Measurements from ENCODE around the gene CDH23.

The CDH23 gene

DNA sequence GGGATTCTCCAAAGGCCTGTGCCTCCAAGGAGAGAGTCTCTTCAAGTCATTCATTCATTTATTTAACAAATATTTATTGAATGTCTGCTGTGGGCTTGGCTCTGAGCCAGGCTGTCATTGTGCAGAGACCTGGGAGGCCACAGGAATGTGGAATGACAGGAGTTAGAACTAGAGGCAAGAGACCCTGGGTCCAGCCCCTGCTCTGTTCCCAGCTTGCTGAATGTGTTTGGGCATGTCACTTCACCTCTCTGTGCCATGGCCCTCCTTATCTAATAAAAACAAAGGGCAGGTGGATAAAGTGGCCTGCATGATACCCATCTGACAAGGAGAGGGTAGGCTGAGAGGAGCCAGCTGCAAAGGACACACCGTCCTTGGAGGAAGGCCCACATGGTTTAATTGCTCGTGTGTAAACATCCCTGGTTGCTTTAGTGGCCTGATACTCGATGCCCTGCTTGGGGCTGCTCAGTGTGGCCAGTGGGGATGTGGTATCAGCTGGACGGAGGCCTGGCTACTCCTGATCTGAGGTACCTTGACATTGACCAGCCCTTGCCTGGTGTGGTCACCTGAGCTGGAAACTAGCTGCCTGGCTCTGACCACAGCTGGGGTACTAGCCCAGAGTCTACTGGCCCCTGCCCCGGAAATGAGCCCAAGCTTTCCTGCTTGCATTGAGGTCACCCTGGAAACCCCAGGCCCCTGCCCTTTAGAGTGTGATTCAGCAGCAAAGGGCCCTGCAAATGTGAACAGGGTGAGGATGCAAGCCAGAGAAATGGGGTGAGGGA is 116.2 kb downstream of the CDH23 start:
- no peak overlapping the region for H3K4me3 ChIP-seq (ENCODE audit: low read depth, low read length)
- DNase-seq (ENCODE audit: low read depth): peak; percentile 85
- no peak for TF ChIP-seq CTCF (IDR thresholded peaks at IDR 0.05; ENCODE audit: control insufficient read depth, extremely low read depth, insufficient read depth)

- no peak for DNase-seq (ENCODE audit: low read depth)
- no peak for TF ChIP-seq CTCF (IDR thresholded peaks at IDR 0.05; ENCODE audit: control insufficient read depth, extremely low read depth, insufficient read depth)
- no peak overlapping the region for H3K4me3 ChIP-seq (ENCODE audit: low read depth, low read length)
Measured at GRCh38 chr10:71513540-71513853, 116.8 kb downstream of the CDH23 start.

DNA sequence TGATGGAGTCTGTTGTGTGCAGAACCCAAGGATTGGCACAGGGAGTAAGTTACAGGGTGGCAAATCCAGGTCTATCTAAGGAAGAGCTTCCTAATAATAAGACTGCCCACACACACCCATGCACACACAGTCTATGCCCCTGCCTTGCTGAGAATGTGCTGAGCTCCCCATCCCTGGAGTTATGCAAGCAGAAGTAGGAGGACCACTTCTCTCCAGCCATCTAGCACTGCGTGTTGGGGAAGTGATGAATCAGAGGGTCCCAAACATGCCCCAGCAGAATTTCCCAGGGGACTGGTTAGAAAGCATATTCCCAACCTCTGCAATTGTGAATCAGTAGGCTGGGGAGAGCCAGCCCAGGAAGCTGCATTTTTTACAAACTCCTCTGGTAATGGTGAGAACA is 117.2 kb downstream of the CDH23 start:
- no peak for TF ChIP-seq CTCF (IDR thresholded peaks at IDR 0.05; ENCODE audit: control insufficient read depth, extremely low read depth, insufficient read depth)
- DNase-seq (ENCODE audit: low read depth): no peak

DNA sequence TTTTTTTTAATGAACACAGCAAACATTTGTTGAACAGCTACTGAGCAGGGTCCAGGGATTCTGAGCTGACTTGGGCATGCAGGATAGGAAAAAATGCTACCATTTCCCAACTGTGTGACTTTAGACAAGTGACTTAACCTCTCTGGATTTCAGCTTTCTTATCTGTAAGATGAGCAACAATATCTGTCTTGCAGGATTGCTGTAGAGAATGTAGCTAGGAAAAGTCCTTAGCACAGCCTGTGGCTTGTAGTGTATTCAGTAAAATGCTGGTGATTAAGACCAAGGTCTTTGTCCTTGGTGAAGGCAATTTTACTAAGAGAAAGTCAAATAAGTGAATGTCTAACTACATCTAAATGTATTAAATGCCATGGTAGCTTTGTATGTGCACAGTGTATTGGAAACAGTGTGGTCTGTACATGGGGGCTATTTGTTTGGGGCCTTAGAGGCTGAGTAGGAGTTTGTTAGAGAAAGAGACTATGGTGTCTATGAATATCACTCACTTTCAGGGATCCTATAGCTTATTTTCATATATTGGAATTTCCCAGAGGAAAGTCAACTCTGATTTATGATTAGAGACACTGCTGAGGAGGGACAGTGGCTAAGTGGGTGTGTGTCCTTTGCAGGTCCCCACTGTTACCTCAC is 118.9 kb downstream of the CDH23 start:
- H3K4me3 ChIP-seq (ENCODE audit: low read depth, low read length): no peak overlapping the region
- DNase-seq (ENCODE audit: low read depth): no peak
- TF ChIP-seq CTCF (IDR thresholded peaks at IDR 0.05; ENCODE audit: control insufficient read depth, extremely low read depth, insufficient read depth): no peak

More for the DNA sequence above, 117.2 kb downstream of the CDH23 start:
- H3K4me3 ChIP-seq (ENCODE audit: low read depth, low read length): no peak overlapping the region

- TF ChIP-seq CTCF (IDR thresholded peaks at IDR 0.05; ENCODE audit: control insufficient read depth, extremely low read depth, insufficient read depth): no peak
- H3K4me3 ChIP-seq (ENCODE audit: low read depth, low read length): no peak overlapping the region
- DNase-seq (ENCODE audit: low read depth): no peak
Measured at GRCh38 chr10:71516890-71517289, 120.2 kb downstream of the CDH23 start.

DNA sequence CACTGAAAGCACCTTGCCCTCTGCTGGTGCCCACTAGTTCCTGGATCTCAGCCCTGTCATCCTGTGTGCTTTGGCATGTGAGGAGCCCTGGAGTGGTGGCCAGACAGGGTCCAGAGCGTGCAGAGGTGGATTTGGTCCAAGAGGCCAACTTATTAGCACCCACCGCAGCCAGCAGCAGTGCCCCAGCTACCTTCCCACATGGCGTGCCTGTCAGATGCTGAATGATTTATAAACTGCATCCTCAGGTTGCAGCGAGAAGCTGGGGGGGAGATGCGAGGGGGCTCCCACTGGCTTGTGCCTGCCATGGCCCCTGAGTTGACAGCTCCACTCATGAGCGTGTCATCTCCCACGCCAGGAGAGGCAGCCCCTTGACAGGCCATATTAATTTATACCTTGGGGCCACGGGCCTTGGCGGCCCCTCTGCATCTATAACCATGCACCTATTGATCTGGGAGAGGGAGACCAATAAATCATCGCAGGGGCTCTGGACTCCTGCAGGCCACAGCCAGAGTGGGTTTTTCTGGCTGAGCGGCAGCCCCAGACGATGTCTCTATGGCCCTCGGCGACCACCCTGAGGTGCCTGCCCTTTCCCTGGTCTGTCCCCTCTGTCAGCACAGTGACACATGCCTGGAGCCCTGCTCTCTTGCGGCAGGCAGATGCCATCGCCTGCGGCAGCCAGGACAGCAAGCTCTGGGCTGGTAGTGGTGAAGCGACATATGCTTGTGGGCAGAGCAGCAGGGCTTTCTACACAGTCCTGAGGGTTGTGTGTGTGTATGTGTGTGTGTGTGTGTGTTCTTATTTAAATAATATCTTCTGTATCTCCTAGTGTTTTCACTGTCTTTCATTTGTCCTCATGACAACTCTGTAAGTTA is 120.8 kb downstream of the CDH23 start:
- TF ChIP-seq CTCF (IDR thresholded peaks at IDR 0.05; ENCODE audit: control insufficient read depth, extremely low read depth, insufficient read depth): no peak
- H3K4me3 ChIP-seq (ENCODE audit: low read depth, low read length): no peak overlapping the region
- no peak for DNase-seq (ENCODE audit: low read depth)
